Measurements from ENCODE around the gene VAMP8.

DNA sequence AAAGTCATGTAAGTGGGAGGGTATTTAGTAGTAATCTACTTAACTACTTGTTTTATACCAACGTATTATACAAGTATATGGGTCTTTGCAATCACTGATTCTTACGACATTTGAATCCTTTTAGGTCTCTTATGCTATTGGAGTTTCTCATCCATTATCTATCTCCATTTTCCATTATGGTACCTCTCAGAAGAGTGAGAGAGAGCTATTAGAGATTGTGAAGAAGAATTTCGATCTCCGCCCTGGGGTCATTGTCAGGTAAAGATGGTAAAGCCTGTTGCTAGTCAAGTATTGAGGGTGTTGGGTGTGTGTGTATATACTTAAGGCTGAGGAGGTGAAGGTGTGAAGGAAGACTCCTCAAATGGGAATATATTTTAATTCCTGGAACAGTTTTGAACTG is 34.6 kb upstream of the VAMP8 start:
- TF ChIP-seq, protein P1, sequence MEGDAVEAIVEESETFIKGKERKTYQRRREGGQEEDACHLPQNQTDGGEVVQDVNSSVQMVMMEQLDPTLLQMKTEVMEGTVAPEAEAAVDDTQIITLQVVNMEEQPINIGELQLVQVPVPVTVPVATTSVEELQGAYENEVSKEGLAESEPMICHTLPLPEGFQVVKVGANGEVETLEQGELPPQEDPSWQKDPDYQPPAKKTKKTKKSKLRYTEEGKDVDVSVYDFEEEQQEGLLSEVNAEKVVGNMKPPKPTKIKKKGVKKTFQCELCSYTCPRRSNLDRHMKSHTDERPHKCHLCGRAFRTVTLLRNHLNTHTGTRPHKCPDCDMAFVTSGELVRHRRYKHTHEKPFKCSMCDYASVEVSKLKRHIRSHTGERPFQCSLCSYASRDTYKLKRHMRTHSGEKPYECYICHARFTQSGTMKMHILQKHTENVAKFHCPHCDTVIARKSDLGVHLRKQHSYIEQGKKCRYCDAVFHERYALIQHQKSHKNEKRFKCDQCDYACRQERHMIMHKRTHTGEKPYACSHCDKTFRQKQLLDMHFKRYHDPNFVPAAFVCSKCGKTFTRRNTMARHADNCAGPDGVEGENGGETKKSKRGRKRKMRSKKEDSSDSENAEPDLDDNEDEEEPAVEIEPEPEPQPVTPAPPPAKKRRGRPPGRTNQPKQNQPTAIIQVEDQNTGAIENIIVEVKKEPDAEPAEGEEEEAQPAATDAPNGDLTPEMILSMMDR (conservative IDR thresholded peaks at IDR 0.05; ENCODE audit: low read length) = no peak
- no peak for TF ChIP-seq EZH2phosphoT487 (IDR thresholded peaks at IDR 0.05; ENCODE audit: borderline replicate concordance)
